ENCODE data around the gene PARD3B.

DNA sequence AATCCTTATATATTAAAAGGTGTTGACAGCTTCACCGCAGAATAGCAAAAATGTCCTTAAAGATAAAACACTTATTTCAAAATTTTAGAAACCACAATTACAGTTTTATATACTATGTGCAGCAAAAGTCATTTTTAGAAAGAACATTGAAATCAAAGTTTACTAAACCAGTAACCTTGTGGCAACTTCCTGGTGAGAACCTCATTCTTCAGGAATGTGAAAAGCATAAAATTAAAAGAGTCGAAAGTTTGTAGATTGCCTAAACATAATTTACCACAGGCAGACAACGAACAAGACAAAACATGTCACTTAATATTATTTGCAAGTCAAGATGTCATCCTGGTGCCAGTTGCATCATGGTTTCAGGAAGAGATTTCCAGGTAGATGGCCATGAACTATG, 1028.7 kb downstream of the PARD3B start:
- TF ChIP-seq, protein P1, sequence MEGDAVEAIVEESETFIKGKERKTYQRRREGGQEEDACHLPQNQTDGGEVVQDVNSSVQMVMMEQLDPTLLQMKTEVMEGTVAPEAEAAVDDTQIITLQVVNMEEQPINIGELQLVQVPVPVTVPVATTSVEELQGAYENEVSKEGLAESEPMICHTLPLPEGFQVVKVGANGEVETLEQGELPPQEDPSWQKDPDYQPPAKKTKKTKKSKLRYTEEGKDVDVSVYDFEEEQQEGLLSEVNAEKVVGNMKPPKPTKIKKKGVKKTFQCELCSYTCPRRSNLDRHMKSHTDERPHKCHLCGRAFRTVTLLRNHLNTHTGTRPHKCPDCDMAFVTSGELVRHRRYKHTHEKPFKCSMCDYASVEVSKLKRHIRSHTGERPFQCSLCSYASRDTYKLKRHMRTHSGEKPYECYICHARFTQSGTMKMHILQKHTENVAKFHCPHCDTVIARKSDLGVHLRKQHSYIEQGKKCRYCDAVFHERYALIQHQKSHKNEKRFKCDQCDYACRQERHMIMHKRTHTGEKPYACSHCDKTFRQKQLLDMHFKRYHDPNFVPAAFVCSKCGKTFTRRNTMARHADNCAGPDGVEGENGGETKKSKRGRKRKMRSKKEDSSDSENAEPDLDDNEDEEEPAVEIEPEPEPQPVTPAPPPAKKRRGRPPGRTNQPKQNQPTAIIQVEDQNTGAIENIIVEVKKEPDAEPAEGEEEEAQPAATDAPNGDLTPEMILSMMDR (IDR thresholded peaks at IDR 0.05) = no peak
- TF ChIP-seq EP300 (IDR thresholded peaks at IDR 0.05) (no peak), POLR2AphosphoS5 (IDR thresholded peaks at IDR 0.05) (no peak), POLR2A (IDR thresholded peaks at IDR 0.05) (no peak)

Measured in sigmoid colon (tissue), 4 donors.